CD4-positive, alpha-beta T cell treated with Interleukin-4 for 1 hour (primary cell): ENCODE measurements around the gene SEMA3F.
"Not testable (repeated sequence)": the region's sequence is repeated elsewhere in the genome, so short reads cannot be mapped to it uniquely, and the experiment has no call there.

Experiments
- DNase-seq, 2 donors: peaks; one replicate each; pipeline ENCODE4 v3.0.0-alpha.2; 2020 to 2022

The SEMA3F gene

DNA sequence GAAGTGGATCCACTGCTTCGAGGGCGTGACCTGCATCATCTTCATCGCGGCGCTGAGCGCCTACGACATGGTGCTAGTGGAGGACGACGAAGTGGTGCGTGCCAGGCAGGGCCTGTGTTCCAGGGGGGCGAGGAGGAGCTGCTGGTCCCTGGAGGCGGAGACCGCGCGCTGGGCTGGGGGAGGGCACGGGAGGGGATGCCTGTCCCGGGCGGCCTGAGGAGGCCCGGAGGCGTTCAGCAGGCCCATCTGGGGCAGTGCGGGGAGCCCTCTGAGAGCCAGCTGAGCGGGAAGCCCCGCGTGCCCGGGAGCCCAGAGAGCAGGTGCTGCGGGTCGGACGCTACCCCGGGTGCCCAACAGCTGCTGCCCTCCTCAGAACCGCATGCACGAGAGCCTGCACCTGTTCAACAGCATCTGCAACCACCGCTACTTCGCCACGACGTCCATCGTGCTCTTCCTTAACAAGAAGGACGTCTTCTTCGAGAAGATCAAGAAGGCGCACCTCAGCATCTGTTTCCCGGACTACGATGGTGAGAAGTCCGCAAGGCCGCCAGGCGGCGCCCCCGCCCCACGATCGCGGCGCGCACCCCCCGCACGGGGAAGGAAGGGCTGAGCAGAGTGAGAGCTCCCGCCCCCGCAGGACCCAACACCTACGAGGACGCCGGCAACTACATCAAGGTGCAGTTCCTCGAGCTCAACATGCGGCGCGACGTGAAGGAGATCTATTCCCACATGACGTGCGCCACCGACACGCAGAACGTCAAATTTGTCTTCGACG is 39.2 kb downstream of the SEMA3F start:
- DNase-seq: peak; percentile 88

DNA sequence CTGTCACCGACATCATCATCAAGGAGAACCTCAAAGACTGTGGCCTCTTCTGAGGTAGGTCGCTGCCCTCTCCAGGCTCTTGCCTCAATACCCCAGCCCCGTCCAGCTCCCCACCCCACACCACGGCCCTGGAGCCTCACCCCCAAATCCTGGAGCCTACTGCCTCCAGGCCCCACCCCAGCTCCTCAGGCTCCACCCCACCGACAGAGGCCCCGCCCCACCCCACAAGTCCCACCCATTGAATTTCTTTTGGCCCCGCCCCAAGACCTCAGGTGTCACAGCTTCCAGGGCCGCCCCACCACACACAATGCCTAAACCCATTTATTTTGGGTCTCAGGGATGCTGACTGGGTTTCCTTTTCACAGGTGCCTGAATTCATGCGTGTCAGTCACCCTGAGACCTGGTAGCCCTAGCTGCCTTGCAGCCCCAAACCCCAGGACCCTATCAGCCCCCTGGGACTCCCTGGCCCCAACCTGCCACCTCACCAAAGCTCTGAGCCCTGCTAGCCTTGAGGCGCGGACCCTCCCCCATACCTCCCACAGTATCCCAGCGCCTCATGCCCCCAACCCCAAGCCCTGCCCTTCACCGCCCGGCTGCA is 39.9 kb downstream of the SEMA3F start:
- peak in 1 of 2 donors; percentile 55 for DNase-seq

DNA sequence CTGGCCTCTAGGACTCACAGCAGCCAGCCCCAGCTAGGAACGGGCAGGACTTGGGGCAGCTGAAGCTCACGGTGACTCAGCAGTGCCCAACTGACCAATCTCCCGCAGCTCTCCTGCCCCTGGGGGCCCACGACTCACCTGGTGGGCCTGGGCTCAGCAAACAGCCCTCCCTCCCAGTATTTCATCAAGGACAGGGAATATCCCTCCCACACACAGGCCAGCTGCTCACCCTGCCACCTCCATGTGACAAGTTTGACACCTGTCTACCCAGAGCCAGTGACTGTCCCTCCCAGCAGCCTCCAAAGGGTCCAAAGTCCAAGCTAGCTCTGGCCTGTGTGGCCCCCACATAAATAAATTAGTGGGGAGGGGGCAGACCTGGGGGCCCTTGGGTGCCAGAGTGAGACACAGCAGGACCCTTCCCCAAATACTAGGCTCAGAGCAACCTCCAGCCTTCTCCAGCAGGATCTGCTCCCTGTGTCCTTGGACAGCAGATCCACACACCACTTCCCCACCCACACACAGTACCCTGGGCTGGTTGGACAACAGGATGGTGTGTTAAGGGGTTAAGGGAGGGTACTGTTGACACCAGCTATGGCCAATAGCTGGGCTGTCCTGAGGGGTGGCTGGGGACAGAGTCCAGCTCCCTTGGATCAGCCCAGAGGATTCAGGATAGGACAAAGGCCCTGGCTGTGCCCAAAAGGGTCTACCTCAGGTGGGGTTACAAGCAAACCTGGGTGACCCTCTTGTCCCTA is 40.6 kb downstream of the SEMA3F start:
- DNase-seq: no peak

DNA sequence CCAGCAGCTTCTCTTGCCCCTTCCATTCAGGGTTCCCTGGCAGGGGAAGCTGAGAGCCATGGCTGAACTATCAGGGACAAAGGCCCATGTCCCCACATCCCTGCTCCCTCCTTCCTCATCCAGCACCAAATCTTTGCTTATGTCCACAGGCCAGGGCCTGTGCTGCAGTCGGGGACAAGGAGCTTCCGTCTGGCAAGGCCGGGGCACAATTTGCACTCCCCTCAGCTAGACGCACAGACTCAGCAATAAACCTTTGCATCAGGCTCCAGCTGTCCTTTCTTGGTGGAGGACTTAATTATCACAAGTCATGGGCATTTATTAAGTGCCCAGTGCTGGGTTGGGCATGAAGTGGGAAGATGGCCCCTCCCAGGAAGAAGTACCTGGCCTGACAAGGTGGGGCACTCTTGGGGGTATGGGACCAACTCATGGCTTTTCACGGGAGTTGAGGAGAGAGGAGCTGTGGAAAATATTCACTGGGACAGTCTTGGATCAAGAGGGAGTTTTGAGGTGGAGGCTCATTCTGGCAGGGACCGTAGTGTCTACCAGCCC is 41.2 kb downstream of the SEMA3F start:
- no peak for DNase-seq

DNA sequence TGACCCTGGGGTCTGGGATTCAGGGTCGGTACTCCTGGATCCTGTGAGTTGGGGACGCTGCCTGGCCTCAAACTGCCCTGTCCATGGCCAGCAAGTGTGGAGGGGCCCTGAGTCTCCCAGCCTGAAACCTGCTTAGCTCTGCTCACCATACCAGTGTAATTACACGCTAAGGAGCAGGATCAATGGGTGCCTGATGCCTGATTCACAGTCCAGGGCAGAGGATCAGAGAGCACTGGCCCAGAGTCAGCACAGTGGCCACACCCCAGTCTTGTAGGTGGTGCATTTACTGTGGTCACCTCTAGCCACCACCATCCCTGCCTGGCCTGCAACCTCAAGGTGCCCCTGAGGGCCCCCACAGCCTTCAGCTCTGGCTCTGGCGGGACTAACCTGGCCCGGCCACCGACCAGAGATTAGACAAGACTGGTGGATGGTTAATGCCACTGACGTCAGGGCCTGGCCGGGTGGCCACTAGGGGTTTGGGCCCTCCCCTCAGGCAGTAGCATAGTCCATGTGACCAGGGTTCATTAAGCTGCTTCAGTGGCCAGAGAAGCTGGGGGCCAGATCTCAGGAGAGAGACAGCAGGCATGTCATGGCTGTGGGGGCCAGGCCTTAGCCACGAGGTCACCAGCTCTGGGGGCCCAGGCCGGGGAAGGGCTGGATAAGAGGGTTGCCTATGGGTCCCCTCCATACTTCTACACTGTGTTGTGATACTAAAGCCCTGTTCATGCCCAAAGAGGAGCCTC is 46.6 kb downstream of the SEMA3F start:
- DNase-seq: no peak

DNA sequence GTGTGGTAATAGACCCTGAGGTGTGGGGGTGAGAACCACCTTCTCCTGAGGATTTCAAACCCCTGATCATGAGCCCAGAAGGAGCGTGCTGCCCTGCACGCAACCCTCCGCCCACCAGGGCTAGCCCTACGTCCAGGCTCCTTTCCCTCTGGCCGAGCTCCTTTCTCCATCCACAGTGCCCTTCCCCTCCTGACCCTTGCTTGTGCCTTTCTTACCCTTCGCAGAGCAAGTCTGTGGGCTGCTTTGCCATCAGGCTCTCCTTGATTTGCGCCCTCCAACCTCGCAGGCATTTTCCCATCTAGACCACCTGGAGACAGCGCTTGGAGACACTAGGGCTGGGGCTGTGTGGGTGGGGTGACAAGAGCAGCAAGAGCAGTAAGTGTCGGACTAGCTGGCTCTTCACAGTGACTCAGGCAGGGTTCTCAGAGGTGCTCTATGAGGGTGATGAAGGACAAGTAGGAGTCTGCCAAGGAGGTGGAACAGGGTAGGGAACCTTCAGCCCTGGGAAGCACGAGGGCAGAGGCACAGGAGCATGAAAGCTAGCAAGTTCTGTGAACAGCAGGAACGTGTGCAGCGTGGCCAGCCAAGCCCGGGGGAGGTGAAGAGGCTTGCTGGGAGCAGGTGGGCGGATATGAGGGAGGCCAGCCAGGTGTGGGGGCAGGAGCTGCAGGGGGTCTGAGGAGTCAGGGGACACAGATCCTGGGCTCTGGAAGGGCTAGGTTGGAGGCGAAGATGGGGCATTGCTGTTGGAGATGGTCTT is 47.4 kb downstream of the SEMA3F start:
- DNase-seq: no peak

DNA sequence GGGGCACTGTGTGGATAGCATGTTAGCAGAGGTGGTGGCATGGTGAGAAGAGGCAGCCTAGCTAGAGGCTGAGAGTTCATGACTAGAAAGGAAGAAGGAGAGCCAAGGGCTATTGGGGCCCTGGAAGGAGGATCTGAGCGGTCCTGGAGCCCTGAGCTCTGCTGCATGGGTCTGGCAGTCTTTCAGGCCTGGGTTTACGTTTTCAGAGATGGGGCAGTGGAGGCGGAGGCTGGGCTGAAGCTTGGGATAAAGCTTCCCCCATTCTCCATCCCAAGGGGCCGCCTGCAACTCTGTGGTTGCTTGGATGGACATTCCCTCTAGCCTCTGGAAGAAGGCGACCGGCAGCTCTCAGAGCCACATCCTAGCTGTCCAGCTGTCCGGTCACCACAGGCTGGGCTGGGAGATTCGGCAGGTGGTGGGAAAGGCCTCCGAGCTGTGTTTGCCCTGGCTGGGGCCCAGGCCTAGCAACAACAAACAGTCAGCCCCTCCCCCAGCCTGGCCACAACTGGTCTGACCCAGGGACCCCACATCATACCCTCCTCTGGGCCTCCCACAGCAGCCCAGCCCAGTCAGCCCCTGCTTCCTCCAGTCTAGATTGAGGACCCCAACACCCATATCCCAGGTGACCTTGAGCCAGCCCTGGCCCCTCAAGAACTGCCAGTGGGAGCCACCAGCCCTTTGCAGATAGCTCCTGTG is 48.1 kb downstream of the SEMA3F start:
- no peak for DNase-seq

DNA sequence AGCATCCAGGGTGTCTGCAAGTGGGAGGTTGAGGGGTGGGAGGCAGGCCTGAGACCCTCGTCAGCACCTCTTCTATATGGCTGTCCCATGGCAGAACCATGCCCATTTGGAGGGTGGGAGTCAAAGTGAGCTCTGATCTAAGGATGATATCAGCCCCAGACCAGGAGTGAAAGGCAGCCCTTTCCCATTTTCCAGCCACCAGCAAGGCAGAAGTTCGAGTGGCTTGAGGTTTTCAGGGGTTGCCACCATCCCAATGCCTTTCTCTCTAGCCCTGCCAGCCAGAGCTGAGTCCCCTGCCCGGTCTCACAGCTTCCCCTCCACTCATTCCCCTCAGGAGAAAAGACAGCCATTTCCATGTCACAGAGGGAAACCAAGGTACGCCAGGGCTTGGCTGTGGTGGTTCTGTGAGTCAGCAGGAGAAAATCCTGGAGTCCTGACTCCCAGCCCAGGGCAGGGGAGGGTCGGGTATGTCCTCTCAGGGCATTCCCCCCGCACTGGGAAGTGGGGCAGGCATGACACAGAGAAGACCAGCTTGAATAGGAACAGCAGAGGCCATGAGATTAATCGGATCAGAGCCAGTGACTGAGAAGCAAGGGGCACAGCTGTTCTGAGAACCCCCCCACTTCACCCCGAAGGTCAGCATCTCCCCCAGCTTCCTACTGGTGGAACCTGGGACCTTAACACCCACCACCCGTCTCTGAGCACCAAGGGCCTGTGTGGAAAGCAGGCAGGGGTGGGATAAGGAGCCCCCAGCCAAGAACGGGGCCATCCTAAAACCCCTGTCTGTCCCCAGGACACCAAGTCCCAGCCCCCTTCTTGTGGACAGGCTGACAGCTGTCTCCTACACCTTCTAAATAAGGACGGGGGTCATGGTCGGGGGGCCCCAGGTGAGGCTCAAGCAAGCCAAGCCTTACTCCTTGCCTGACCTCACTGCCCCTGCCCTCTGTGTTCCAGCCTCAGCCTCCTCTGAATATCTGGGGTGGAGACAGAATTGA is 49.0 kb downstream of the SEMA3F start:
- no peak for DNase-seq

DNA sequence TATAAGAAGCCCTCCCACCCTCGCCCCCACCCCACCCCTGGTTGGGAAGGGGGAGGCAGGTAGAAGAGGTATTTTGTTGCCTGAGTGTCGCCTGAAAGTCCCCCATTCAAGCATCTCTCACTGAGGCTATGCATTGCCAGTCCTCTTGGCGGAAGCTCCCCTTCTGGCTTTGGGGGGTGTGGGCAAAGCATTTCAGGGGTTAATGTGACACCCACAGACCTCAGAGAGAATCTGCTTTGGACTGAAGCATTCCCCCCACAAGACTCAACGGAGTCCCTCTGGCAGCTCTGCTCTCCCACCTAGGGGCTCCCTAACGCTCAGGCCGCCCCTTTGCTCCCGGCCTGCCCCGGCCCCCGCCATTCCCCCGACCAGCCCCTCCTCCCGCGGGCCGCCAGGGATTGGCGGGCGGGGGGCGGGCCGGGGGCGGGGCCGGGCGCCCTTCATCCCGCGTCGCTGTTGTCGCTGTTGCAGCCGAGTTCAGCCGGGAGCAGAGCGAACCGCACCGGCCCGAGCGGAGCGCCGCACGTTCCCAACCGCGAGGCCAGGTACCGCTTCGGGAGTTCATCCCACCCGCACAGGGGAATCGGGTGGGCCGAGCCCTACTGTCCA is 49.8 kb downstream of the SEMA3F start, which contains the start of gene SLC38A3:
Gene SLC38A3, plus strand, starts transcription at position 468 of the 609 bp plus-strand sequence. CDS start 8,929 bp downstream, outside the sequence.
- DNase-seq: no peak

DNA sequence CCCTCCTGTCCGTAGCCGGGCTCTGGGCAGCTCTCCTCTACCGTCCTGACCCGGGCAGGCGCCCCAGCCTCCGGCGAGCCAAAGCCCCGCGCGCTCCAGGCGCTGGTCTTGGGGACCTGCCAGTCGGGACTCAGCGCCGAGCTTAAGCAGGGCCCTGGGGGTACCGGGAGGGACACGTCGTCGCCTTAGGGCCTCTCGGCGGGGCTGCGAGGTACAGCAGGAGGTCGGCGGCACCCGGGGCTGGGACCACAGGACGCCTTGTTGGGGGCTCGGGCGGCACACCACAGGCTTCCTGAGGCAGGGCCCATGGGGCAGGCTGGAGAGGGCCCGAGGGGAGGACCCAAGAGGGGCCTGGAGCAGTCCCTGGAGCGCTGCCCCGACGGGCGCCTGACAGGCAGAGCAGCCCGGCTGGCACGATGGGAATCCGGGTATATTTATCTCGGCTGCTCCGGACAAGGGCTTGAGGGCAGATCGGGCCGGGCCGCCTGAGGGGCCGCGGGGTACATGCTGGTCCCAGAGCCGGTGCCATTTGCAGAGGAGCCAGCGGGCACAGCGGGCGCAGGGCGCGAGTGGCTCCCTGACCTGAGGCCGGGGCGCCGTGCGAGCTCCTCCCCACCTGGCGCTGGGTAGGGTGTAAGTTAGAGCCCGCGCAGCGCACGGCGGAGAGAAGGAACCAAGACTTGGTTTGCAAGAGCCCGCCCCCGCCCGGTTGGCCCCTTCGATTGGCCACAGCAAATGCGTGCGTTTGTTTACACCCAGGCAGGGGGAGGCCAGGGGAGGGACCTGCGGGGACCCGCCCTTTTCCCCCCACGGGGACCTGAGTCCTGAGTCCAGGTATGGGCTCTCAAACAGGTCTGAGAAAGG is 50.5 kb downstream of the SEMA3F start:
- DNase-seq: peak; percentile 29 to 36

DNA sequence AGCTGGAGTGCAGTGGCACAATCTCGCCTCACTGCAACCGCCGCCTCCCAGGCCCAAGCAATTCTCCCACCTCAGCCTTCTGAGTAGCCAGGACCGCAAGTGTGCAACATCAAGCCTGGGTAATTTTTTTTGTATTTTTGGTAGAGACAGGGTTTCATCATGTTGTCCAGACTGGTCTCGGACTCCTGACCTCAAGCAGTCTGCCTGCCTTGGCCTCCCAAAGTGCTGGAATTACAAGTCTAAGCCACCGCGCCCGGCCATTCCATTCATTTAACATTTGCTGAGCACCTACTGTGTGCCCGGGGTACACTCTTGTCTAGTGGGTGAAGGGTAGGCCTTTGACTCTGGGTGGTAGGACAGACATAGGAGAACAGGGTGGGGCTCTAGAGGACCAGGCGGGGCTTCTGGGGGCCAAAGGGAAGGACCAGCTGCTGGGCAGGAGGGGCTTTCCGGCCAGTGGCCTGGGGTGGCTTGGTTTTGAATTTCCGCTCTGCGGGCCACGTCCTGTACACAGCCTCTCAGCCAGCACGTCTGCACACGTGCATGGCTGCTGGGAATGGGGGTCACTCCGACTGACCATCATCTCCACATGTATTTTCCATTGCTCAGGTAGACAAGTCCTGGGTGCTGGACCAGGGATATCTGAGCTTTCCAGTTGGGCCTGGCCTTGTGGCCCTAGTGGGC is 52.4 kb downstream of the SEMA3F start:
- DNase-seq: no peak

DNA sequence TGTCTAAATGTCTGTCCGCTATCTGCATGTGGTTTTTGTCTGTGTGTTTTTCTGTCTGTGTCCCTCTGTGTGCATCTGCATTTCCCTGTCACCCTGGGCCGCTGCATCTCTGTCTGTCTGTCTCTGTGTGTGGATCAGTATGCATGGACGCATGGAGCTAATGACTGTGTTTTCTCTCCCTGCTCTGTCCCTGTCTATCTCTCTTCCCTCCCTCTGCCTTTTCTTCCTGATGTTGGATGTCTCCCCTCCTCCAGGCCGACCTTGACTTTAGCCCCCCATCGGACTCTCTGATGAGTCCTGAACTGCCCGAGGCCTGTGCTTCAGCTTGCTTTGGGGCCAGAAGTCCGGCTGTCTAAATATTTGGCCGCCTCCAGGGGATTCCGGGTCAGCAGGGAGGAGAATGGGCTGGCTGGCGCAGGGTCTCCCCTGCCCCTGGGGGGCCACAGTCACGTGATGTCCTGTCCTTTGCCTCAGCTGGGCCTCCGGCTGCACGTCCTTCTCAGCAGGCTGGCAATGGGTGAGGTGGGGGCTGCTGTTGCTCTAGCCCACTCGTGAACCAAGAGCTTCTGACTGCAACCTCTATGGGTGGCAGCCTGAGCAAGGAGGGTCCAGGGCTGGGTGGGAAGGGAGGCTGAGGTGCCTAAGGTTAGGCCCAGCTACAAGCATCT is 53.7 kb downstream of the SEMA3F start:
- no peak for DNase-seq

DNA sequence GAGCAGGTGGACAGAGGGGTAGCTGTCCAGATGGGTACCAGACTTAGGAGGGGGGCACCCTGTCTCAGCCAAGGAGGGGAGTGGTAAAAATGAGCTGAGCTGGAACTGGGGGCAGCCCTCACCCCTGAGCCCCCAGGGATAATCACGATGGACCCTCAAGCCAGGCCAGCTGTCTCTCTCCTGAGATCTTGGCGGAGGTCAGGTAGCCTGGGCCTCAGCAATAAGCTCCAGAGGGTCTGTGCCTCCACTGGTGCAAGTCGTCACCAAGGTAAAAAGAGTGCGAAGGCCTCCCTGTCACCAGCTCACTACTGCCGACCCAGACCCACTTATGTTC is 55.0 kb downstream of the SEMA3F start:
- DNase-seq: no peak

DNA sequence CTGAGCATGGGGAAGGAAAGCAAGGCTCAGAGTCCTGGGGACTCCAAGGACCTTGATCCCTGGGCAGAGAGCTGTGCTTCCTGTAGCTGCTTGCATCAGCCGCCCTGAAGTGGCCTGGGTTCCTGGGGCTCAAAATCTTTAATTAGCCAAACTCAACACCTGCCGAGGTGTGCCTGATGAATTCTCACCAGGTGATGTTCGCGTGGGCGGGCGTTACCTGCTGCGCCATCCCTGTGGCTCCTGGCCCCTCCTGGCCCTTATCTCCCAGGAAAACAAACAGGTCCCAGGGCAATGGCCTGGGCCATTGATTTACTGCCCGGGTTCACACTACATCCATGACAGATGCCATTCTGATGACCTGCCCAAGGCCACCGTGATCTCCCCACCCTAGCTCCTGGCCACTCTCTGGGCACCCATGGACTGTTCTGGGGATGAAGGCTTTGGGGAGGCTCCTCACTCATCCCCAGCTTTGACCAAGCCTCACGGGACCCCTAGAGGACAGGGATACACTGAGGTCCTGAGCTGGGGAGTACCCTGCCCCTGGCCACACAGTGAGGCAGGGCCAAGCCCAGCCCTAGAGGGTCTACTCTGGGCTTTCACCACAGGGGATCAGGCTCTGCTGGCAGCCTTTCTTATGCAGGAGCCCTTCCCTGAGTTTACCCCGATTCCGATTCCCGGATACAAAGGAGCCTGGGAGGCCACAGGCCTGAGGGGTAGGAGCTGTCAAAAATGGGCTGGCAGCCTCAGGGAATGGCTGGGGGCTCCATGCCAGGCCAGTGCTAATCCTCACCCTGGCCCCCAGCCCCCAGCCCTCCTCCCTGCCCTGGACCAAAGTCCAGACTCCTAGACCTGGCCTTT is 55.6 kb downstream of the SEMA3F start:
- no peak for DNase-seq

DNA sequence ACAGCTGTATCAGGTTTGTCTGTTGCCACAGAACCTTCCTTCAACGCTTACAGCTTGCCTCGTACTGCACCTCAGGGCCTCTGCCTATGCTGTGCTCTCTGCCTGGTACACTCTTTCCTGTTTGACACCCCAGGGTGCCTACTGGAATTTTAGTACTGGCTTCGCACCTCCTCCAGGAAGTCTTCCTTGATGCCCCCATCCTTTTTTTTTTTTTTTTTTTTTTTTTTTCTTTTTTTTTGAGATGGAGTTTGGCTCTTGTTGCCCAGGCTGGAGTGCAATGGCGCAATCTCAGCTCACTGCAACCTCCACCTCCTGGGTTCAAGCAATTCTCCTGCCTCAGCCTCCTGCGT is 56.2 kb downstream of the SEMA3F start:
- not testable (repeated sequence) for DNase-seq

DNA sequence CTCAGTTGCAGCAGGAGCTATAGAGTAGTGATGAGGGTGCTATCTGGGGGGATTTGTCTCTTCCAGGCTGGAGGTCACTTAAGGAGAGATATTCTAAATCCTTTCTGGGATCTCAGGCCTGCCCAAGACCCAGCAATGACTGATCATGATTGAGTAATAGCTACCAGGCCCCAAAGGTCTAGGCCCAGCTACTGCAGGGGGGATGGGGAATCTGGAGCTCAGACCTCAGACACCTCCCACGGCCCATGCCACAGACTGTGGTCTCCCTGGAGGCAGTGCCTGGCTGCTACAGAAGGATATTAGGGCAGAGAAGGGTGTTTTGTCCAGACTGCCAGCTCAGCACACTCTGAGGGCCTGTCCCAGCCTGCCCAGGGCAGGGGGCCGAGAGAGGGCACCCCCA is 56.8 kb downstream of the SEMA3F start:
- no peak for DNase-seq

DNA sequence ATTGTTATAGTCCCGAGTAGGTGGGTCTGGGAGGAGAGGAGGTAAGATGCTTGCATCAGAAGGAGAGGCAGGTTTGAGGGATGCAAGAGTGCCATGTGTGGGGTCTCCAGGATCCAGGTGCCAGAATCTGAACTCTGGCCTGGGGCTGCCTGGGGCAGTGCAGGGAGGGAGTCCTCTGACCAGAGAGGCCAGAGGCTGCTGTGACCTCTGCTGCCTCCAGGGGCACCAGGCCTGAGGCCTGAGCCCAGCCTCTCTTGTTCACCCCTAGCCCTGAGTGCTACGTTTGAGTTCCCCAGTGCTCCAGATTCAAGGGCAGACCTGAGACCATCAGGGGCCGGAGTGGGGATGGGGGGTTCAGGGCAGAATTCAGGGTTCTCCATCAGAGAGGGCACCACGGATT is 57.4 kb downstream of the SEMA3F start:
- DNase-seq: no peak
